Nephron (organoid): ENCODE measurements around the gene SLC38A5.

ENCODE experiments used
- H3K27ac Mint-ChIP-seq, 3 experiments: 2 replicates each; pipeline ENCODE4 v1.8.0; 2020; ENCODE audit warnings: mixed read lengths in 3 of 3, mild to moderate bottlenecking in 2 of 3, moderate library complexity in 1 of 3
- H3K27me3 Mint-ChIP-seq: 2 replicates; pipeline ENCODE4 v1.8.0; 2021; ENCODE audit warnings: low read depth, mild to moderate bottlenecking, moderate library complexity, mixed read lengths
- H3K36me3 Mint-ChIP-seq: 2 replicates; pipeline ENCODE4 v1.8.0; 2020; ENCODE audit warnings: low read depth, mixed read lengths
- H3K4me1 Mint-ChIP-seq: 2 replicates; pipeline ENCODE4 v1.8.0; 2020; ENCODE audit warnings: mixed read lengths
- H3K4me3 Mint-ChIP-seq, 3 experiments: 2 replicates each; pipeline ENCODE4 v1.8.0; 2020; ENCODE audit warnings: mild to moderate bottlenecking in 3 of 3, mixed read lengths in 3 of 3, moderate library complexity in 2 of 3
- H3K9me3 Mint-ChIP-seq: 2 replicates; pipeline ENCODE4 v1.8.0; 2020; ENCODE audit warnings: mixed read lengths
- TF ChIP-seq, protein P1 (sequence below), 3 experiments: fragments of 200-600 bp; sonication (generic); IDR thresholded peaks; one replicate each; pipeline ENCODE4 v1.5.0; 2021; ENCODE audit warnings: antibody characterized with exemption in 3 of 3; ENCODE audit not compliant: unreplicated experiment in 3 of 3

Gene SLC38A5

DNA sequence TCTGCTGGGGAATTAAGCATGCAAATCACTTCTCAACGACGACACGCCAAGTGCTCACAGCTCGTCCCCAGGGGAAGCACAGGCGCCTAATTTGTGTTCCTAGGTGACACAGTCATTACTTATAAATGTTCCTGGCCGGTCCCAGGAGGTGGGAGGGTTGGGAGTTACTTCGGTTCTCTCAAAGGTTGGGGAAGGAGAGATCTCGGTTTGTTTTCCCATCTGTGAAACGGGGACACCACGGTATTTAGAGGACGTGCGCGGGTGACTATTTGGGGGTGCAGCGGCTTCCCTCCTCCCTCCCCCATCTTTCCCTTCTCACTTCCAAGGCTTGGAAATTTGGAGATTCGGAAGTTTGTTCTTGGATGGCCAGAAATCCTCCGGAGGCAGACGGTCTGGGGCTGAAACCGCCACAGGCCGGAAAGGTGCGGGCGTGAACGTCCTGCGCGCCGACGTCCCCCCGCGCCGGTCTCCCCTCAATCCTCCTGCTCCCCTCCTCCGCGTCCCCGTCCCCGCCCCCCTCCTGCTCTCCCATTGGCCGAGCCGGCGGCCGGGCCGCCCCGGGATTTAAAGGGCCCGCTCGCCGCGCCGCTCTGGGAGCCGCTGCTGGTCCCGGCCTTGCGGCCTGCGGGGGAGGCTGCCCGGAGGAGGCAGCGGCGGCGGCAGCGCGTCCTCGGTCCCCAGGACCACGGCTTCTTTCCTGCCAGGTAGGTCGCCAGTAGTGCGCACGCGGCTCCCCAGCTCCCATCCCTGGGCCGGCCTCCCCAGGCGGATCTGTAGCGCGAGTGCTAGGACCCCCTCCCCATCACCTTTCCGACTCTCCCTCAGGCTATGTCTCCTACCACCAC lies 38.6 kb upstream of the SLC38A5 start, which contains the start of gene PORCN:
Gene PORCN, plus strand, starts transcription at position 593 of the 845 bp plus-strand sequence. CDS start 829 bp downstream, outside the sequence.
- TF ChIP-seq, protein P1, sequence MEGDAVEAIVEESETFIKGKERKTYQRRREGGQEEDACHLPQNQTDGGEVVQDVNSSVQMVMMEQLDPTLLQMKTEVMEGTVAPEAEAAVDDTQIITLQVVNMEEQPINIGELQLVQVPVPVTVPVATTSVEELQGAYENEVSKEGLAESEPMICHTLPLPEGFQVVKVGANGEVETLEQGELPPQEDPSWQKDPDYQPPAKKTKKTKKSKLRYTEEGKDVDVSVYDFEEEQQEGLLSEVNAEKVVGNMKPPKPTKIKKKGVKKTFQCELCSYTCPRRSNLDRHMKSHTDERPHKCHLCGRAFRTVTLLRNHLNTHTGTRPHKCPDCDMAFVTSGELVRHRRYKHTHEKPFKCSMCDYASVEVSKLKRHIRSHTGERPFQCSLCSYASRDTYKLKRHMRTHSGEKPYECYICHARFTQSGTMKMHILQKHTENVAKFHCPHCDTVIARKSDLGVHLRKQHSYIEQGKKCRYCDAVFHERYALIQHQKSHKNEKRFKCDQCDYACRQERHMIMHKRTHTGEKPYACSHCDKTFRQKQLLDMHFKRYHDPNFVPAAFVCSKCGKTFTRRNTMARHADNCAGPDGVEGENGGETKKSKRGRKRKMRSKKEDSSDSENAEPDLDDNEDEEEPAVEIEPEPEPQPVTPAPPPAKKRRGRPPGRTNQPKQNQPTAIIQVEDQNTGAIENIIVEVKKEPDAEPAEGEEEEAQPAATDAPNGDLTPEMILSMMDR (IDR thresholded peaks at IDR 0.05; ENCODE audit: unreplicated experiment in 3 of 3) = no peak
- H3K27me3 Mint-ChIP-seq = no peaks in the 10 kb centered on the region
- no peaks in the 10 kb centered on the region for H3K36me3 Mint-ChIP-seq
- no peaks in the 10 kb centered on the region for H3K4me1 Mint-ChIP-seq
- peak within 1 kb of the TSS; percentile 93 to 96 (median 95) for H3K4me3 Mint-ChIP-seq
- peak within 1 kb of the TSS; percentile 37 to 75 (median 57) for H3K27ac Mint-ChIP-seq
- peaks cover 21% of the 10 kb centered on the region for H3K9me3 Mint-ChIP-seq

DNA sequence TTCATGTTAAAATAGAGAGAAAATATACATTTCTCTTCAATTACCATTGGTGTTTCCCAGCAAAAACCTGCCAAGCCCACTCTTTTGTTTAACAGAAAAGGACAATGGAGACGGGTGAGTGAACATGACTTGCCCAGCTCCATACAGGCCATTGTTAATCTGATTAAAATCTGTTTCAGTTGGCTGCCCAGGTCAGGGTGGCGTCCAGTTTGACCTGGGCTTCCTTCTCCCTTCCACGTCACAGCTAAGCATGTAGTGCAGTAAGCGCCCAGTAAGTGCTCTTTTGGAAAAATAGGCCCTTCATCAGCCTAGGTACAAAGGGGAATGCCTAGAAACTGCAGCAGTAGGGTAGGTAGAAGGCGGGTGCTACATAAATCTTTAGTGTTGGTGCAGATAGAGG lies 37.2 kb upstream of the SLC38A5 start:
- TF ChIP-seq, protein P1 (IDR thresholded peaks at IDR 0.05; ENCODE audit: unreplicated experiment in 3 of 3) = no peak
- Mint-ChIP-seq H3K9me3 (peaks cover 17% of the 10 kb centered on the region), H3K27ac (no peak overlapping the region), H3K4me3 (peak overlapping the region; percentile 72 to 83 (median 79)), H3K36me3 (no peaks in the 10 kb centered on the region), H3K27me3 (no peaks in the 10 kb centered on the region), H3K4me1 (no peaks in the 10 kb centered on the region)

DNA sequence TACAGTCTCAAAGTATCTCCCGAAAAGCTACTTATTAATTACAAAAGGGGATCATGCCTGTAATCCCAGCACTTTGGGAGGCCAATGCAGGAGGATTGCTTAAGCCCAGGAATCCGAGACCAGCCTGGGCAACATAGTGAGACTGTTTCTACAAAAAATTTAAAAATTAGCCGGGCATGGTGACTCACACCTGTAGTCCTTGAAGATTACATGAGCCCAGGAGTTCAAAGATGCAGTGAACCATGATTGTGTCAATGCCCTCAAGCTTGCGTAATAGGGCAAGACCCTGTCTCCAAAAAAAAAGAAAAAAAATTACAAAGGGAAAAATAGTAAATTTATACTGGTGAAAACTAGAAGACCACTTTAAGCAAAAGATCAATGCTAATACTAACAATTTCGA lies 35.4 kb upstream of the SLC38A5 start:
- H3K27ac Mint-ChIP-seq = no peak overlapping the region
- TF ChIP-seq, protein P1 (IDR thresholded peaks at IDR 0.05; ENCODE audit: unreplicated experiment in 3 of 3) = no peak
- no peak overlapping the region for H3K4me3 Mint-ChIP-seq
- peaks cover 12% of the 10 kb centered on the region for H3K9me3 Mint-ChIP-seq
- H3K4me1 Mint-ChIP-seq = no peaks in the 10 kb centered on the region
- H3K36me3 Mint-ChIP-seq = no peaks in the 10 kb centered on the region
- H3K27me3 Mint-ChIP-seq = no peaks in the 10 kb centered on the region

DNA sequence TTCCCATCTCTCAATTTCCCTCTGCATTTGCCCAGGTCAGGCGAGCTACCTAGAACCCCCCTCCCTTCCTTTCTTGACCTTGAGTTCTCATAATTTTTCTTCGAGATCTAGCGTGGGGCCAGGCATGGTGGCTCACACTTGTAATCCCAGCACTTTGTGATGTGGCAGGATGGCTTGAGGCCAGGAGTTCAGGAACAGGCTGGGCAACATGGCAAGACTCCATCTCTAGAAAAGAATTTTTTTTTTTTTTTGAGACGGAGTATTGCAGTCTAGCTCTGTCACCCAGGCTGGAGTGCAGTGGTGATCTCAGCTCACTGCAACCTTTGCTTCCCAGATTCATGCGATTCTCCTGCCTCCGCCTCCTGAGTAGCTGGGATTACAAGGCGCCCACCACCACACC lies 34.2 kb upstream of the SLC38A5 start:
- peaks cover 11% of the 10 kb centered on the region for H3K9me3 Mint-ChIP-seq
- no peaks in the 10 kb centered on the region for H3K27me3 Mint-ChIP-seq
- no peak overlapping the region for H3K4me3 Mint-ChIP-seq
- no peaks in the 10 kb centered on the region for H3K36me3 Mint-ChIP-seq
- TF ChIP-seq, protein P1 (IDR thresholded peaks at IDR 0.05; ENCODE audit: unreplicated experiment in 3 of 3) = no peak
- no peak overlapping the region for H3K27ac Mint-ChIP-seq
- no peaks in the 10 kb centered on the region for H3K4me1 Mint-ChIP-seq

DNA sequence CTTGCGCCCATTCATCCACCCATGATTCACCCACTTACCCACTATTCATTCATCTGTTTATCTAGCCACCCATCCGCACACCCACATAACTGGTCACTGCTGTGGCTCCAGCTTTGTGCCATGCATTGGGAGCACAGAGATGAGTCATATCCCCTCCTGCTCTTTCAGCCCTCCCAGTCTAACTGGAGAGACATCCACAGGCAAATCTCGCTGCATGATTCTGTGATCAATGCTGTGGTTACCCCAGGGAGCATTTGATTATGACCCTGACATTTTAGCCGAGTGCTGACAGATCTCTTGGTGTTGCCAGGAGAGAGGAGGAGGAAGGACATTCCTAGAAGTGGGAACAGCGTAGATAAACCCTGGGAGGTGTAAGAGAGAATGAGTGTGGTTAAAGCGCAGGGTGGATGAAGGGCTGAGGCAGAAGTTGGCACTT lies 28.3 kb upstream of the SLC38A5 start:
- TF ChIP-seq, protein P1 (IDR thresholded peaks at IDR 0.05; ENCODE audit: unreplicated experiment in 3 of 3) = no peak
- no peak overlapping the region for H3K4me3 Mint-ChIP-seq
- H3K9me3 Mint-ChIP-seq = peaks cover 11% of the 10 kb centered on the region
- H3K4me1 Mint-ChIP-seq = no peaks in the 10 kb centered on the region
- no peaks in the 10 kb centered on the region for H3K36me3 Mint-ChIP-seq
- H3K27me3 Mint-ChIP-seq = peaks cover 3% of the 10 kb centered on the region
- no peak overlapping the region for H3K27ac Mint-ChIP-seq

DNA sequence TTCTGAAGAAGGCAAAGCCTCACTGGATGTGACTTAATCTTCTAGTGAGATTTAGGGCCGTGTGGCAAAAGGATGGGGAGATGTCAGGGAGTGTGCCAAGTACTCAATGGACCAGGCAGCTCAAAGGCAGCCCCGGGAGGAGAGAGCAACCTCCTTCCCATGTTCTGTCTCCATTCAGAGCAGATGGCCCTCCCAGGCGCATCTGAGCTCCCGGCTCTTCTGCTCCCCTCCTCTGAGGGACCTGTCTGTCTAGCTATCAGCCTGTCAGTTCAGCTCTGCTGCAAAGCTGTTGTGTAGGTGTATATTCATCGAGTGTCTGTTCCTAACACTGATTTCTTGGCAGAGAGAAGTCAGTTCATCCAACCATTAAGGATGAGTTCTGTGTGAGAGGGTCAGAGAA lies 27.8 kb upstream of the SLC38A5 start:
- peaks cover 3% of the 10 kb centered on the region for H3K27me3 Mint-ChIP-seq
- H3K36me3 Mint-ChIP-seq = no peaks in the 10 kb centered on the region
- H3K4me1 Mint-ChIP-seq = no peaks in the 10 kb centered on the region
- TF ChIP-seq, protein P1 (IDR thresholded peaks at IDR 0.05; ENCODE audit: unreplicated experiment in 3 of 3) = no peak
- no peak overlapping the region for H3K4me3 Mint-ChIP-seq
- no peak overlapping the region for H3K27ac Mint-ChIP-seq
- H3K9me3 Mint-ChIP-seq = peaks cover 9% of the 10 kb centered on the region
